Epithelial cell of proximal tubule (primary cell): ENCODE data around the gene MARCKS. TPM values are rescaled to one million over a fixed set of nuclear protein-coding genes. Genes with fewer than 3 reads are reported as not detected.

Experiments
- DNase-seq: peaks from one replicate; pipeline ENCODE4 v3.0.0-alpha.2; 2011; ENCODE audit warnings: low read depth
- H3K4me3 ChIP-seq: 2 replicates; pipeline ENCODE4 v1.5.1; 2011; ENCODE audit warnings: low read depth, mild to moderate bottlenecking, low read length
- CTCF ChIP-seq: conservative IDR thresholded peaks from 2 replicates; pipeline ENCODE4 v1.5.1; 2012; ENCODE audit warnings: low read depth, mild to moderate bottlenecking, low read length
- total RNA-seq: library from RNA; depleted of rRNA; stranded (reverse); fragments of >200 nt; gene quantifications from 2 replicates; pipeline ENCODE4 v1.2.3, GENCODE V29; 2015

Gene MARCKS
- total RNA-seq, 1 donor from 2014 or later = 177 TPM

GRCh38 chr6:113893451-113893850, 36.3 kb downstream of the MARCKS start:
- no peak for TF ChIP-seq CTCF
- DNase-seq = no peak
- H3K4me3 ChIP-seq = no peak overlapping the region

GRCh38 chr6:113893866-113894265, 36.7 kb downstream of the MARCKS start:
- DNase-seq = no peak
- no peak for TF ChIP-seq CTCF
- H3K4me3 ChIP-seq = no peak overlapping the region

- no peak for TF ChIP-seq CTCF
- H3K4me3 ChIP-seq = no peak overlapping the region
- DNase-seq = no peak
Observed at GRCh38 chr6:113894712-113895674, 37.8 kb downstream of the MARCKS start.

- H3K4me3 ChIP-seq = no peak overlapping the region
- no peak for TF ChIP-seq CTCF
- DNase-seq = no peak
Observed at GRCh38 chr6:113901482-113901881, 44.3 kb downstream of the MARCKS start.

GRCh38 chr6:113903666-113904330, 46.7 kb downstream of the MARCKS start:
- no peak for DNase-seq
- TF ChIP-seq CTCF = no peak
- H3K4me3 ChIP-seq = no peak overlapping the region

- TF ChIP-seq CTCF = no peak
- DNase-seq = no peak
Observed at GRCh38 chr6:113907102-113907815, 50.1 kb downstream of the MARCKS start.

More at GRCh38 chr6:113907102-113907815, 50.1 kb downstream of the MARCKS start:
- H3K4me3 ChIP-seq = no peak overlapping the region
